GM08714 (cell line): Measurements from ENCODE around the gene CACNB1.

Experiments
- H3K4me3 ChIP-seq: fragments of 200-500 bp; sonication (Bioruptor generic); 2 replicates; pipeline ENCODE4 v1.5.1; 2014; ENCODE audit warnings: mild to moderate bottlenecking, low read length, inconsistent platforms
- ZNF274 ChIP-seq: IDR thresholded peaks from 2 replicates; pipeline ENCODE4 v1.6.1; 2012; ENCODE audit warnings: mild to moderate bottlenecking, low read depth, low read length

The CACNB1 gene

DNA sequence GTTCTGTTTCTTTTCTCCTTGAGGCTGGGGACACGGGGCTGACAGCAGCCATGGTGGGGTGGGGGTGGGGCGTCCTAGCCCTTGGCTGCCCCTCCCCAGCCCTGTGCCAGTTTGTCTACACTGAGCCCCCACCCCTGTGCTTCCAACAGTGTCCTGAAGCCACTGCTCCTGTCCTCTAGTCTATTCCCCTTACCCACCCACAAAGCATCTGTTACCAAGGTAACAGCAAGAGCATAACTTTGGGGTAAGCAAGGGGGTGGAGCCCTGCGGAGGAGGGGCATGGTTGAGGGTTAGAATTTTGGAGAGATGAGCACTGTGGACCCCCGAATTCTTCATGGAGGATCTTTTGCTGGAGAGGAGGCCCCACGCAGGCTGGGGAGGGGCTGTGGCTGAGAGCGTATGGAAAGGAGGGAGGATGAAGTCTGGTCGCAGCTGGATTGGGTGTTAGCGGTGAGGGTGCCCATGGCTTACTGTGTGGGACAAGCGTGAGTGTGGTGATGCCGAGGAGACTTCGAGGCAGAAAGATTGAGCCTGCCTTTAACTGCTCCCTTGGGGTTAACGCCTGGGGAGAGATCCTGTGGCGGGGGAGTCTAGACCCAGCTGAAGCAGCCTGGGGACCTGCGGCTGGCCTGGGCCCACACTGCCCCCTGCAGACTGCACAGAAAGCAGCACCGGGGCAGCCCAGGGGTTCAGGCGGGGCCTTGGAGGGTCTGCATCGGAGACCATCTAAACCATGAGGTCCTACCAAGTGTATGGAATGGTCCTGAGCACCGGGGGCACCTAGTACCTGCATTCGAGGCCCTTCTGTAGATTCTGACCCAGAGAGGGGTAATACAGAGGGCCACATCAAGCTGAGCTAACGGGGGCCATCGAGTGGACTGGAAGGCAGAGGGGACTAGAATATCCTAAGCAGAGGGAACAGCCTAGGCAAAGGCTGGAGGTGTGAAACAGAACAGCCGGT lies 34.4 kb upstream of the CACNB1 start:
- no peak overlapping the region for H3K4me3 ChIP-seq
- TF ChIP-seq ZNF274 = no peak

DNA sequence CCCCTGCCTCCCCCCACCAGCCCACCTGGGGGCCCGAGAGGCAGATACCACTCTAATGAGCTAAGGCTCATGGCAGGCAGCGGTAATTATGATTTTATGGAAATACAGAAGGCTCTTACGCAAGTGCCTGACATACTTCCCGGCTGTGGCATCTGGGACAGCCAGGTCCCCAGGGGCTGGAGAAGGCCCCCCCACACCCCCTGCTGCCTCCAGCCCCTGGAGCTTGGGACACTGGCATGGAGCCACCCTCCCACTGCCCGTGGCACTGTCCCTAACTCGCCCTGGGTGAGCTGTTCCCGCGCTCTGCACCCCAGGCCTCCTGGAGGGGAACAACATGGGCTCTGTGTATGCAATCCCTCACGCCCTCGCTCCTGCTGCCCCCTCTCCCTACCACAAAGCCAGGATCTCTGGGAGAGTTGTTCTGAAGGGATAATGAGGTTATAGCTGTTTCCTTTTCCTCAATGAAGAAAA lies 33.7 kb upstream of the CACNB1 start:
- no peak overlapping the region for H3K4me3 ChIP-seq
- TF ChIP-seq ZNF274 = no peak

GRCh38 chr17:39230361-39230760 lies 32.9 kb upstream of the CACNB1 start:
- H3K4me3 ChIP-seq = no peak overlapping the region
- no peak for TF ChIP-seq ZNF274

- TF ChIP-seq ZNF274 = no peak
- no peak overlapping the region for H3K4me3 ChIP-seq
These were observed 31.9 kb upstream of the CACNB1 start for GRCh38 chr17:39229274-39229913.

DNA sequence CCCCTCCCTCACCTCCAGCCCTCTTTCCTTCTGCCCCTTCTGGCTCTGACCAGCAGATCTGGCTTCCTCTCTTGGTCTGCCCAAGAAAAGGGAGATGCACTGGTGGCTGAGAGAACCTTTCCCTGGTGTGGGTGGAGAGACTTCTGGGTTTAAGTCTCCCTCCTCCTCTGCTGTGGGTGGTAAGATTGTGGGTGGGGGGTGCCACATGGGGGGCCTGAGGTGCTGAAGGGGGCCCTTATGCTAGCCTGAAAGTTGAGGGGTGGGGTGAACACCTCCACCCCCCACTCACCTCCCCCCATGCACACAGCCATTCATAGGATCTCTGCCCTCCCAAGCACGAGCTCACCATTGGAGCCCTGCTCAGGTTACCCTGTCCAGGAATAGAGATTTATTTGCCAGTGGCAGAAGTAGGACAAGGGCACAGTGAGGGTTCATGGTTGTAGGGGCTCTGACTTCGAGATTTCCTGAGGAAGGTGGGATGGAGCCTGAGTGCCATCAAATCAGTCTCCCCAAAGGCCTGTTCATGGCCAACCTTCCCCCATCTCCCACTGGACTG lies 30.0 kb upstream of the CACNB1 start:
- TF ChIP-seq ZNF274 = no peak
- no peak overlapping the region for H3K4me3 ChIP-seq

DNA sequence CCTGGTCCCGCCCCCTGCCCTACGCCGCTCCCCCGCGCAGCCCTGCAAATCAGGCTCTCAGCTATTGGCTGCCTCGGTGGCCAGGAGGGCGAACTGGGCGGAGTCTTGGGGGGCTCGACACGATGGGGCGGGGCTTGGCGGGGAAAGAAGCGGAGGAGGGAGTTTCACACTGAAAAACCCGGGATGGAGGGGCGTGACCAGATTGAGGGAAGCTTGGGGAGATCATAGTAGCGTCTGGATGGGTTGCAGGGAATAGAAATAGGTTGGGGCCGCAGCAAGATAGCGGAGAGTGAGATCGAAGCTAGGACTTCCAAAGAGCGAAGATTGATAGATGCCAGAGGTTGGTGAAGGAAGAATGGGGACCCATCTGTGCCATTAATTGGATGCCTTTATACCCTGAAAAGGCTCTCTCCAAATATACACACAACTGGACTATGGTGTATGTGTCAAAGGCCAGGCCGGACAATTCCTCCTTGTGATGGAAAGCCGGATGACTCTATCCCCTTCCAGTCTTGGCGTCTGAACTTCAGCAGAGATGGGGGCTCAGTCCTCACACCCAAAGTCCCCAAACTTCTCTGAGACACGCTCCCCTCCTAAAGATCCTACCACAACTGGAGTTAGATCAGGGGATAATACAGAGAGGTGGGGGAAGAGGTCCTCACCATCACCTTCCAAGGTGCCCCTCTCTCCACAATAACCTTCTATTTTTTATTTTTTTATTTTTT lies 28.7 kb upstream of the CACNB1 start:
- TF ChIP-seq ZNF274 = no peak

GRCh38 chr17:39225308-39225958 lies 28.0 kb upstream of the CACNB1 start, which contains the start of gene STAC2:
Gene STAC2 (minus strand): TSS chr17:39225945. CDS start chr17:39225502, 443 bp downstream.
- no peak within 1 kb of the TSS; the same call in 1 of the 2 replicates for H3K4me3 ChIP-seq
- no peak for TF ChIP-seq ZNF274

More for the DNA sequence above, 28.7 kb upstream of the CACNB1 start:
- no peak overlapping the region; the same call in 1 of the 2 replicates for H3K4me3 ChIP-seq

DNA sequence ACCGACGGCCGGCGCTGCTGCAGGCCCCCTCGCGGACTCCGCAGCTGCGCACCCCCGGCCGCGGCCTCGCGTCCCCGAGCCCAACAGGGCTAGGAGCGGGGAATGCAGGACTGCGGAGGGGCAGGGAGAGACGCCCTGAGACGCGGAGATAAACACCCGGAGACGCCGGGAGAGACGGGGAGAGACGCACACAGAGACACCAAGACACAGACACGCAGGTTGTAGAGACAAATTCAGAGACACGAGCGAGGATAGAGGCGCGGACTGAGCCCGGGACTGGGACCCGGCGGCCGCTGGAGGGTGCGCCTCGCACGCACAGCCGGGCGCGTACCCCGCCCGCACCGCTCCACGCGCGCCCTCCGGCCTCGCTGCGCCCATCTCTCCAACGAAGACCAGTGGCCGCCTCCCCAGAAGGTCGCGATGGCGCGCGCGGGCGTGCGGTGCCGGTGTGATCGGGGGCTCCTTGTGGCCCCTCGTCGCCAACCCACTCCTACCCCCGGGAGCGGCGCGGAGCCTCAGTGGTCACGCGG lies 27.4 kb upstream of the CACNB1 start:
- TF ChIP-seq ZNF274 = no peak
- H3K4me3 ChIP-seq = no peak overlapping the region

GRCh38 chr17:39223907-39224777 lies 26.7 kb upstream of the CACNB1 start:
- H3K4me3 ChIP-seq = no peak overlapping the region
- TF ChIP-seq ZNF274 = no peak

- no peak overlapping the region for H3K4me3 ChIP-seq
These were observed 25.7 kb upstream of the CACNB1 start for GRCh38 chr17:39222866-39223834.

DNA sequence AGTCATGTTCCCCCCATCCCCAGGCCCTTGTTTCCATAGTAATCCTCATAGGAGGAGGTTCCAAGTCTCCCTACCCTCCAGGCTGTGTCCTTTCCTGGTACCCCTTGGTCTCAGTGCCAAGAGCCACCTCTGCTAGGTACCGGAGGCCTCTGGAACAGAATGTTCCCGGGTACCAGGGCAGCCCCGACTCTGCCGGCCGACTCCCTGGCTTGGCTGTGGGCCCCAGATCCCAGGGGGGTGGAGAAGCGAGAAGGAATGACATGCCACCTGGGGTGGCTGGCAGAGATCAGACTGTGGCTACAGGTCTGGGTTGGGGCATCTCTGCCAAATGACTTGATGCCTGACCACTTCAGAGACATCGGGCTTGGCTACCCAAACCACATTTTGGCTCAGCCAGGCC lies 24.7 kb upstream of the CACNB1 start:
- no peak for TF ChIP-seq ZNF274

More at GRCh38 chr17:39222866-39223834, 25.7 kb upstream of the CACNB1 start:
- TF ChIP-seq ZNF274 = no peak

More for the DNA sequence above, 24.7 kb upstream of the CACNB1 start:
- H3K4me3 ChIP-seq = no peak overlapping the region
